ENCODE data around the gene SRSF8.
"Not testable (repeated sequence)": the region's sequence is repeated elsewhere in the genome, so short reads cannot be mapped to it uniquely, and the experiment has no call there.

SRSF8 gene, protein sequence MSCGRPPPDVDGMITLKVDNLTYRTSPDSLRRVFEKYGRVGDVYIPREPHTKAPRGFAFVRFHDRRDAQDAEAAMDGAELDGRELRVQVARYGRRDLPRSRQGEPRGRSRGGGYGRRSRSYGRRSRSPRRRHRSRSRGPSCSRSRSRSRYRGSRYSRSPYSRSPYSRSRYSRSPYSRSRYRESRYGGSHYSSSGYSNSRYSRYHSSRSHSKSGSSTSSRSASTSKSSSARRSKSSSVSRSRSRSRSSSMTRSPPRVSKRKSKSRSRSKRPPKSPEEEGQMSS

DNA sequence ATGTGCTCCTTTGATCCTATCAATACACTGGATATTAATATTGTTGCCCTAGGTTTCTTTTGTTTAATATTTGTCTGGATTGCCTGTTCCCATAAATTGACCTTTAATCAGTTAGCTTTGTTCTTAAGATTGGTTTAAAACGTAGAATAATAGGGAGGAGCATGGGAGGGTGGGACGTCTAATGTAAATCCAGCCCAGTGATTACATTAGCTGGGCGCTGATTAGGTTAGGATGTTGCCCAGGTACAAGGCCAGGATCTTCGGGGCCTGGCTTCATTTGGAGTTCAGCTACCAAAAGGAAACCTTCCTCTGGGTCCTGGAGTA is at the start of gene SRSF8:
Gene SRSF8 (plus strand): TSS at position 204 of the 323 bp plus-strand sequence. CDS start 308 bp downstream, outside the sequence.
- no peak for DNase-seq

DNA sequence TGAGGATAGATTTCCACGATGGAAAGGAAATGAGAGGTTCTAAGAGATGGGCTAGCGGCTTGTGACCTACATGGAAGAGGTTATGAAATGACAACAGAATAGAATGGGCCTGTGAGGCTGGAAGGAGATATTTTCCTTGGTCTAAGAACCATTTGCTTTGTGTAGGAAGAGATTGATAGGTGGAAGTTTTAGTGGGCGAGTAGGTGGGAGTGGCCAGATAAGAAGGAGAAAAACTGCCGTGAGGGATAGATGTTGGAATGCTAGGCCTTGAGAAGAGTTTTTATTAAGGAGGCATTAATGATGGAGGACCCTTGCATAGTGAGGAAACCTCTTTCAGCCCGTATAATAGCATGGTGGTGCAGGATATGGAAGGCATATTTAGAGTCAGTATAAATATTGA is 45.3 kb upstream of the SRSF8 start:
- DNase-seq, result not testable (repeated sequence)

DNA sequence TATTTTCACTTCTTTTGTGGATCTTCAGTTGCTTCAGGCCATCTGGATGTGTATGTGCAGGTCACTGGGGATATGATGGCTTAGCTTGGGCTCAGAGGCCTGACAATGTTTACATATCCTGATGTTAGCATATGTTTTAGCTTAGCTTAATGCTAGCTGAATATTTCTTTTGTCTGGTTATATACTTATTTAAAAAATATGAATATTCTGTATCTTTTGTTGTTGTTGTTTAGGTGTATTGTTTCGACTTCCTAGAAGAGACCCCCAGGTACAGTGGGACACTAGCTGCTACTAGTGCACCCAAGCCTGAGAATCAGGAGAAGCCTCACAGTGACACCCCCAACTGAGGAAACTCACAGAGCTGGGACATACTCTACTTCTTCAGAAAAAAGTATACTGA is 41.8 kb upstream of the SRSF8 start, which contains the start of gene KDM4E:
Gene KDM4E (plus strand): TSS at position 301 of the 400 bp plus-strand sequence. CDS start 300 bp downstream, outside the sequence.
- no peak for DNase-seq

DNA sequence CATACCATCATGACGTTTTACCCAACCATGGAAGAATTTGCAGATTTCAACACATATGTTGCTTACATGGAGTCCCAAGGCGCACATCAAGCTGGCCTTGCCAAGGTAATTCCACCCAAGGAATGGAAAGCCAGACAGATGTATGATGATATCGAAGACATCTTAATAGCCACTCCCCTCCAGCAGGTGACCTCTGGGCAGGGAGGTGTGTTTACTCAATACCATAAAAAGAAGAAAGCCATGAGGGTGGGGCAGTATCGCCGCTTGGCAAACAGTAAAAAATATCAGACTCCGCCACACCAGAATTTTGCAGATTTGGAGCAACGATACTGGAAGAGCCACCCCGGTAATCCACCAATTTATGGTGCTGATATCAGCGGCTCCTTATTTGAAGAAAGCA is 41.1 kb upstream of the SRSF8 start:
- not testable (repeated sequence) for DNase-seq

DNA sequence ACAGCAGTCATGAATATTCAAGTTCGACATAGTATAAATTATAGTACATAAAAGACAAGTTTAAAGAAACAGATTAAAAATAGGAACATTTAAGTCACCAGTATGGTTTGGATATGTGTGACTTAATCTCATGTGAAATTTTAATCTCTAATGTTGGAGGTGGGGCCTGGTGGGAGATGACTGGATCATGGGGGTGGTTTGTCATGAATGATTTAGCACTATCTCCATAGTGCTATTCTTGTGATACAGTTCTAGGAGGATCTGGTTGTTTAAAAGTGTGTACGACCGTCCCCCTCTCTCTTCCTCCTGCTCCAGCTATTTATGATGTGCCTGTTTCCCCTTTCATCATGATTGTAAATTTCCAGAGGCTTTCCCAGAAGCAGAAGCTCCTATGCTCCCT is 38.4 kb upstream of the SRSF8 start:
- DNase-seq, result no peak

DNA sequence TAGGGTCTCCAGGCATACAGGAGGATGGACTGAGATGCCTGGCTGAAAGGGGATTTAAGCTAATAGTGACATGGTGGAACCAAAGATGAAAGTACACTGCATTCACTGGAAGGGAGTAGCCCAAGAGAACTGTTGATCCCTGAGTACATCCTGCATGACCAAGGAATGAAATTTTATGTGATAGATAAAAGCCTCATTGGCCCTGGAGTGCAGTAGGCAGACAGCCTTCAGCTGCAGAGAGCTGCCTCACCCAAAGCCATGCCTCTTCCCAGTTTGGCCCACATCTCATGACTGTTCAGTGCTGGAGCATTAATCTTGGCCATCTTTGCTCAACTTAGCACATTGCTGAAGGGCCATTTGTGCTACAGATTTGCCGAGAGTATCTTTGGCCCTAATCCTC is 33.7 kb upstream of the SRSF8 start:
- no peak for DNase-seq

DNA sequence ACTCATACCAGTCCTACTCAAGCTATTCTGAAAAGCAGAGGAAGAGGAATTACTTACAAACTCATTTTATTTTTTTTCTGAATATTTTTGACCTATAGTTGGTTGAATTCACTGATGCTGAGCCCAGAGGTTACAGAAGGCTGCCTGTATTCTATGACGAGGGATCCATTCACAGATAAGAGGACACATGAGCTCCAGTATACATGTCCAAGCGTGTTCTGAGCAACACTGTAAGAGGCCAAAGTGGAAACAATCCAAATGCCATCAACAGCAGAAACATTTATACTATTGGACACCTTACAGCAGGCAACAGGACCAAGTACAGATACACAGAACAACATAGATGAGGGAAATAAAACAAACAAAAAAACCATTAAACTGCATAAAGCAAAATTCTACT is 31.4 kb upstream of the SRSF8 start:
- DNase-seq, result no peak

DNA sequence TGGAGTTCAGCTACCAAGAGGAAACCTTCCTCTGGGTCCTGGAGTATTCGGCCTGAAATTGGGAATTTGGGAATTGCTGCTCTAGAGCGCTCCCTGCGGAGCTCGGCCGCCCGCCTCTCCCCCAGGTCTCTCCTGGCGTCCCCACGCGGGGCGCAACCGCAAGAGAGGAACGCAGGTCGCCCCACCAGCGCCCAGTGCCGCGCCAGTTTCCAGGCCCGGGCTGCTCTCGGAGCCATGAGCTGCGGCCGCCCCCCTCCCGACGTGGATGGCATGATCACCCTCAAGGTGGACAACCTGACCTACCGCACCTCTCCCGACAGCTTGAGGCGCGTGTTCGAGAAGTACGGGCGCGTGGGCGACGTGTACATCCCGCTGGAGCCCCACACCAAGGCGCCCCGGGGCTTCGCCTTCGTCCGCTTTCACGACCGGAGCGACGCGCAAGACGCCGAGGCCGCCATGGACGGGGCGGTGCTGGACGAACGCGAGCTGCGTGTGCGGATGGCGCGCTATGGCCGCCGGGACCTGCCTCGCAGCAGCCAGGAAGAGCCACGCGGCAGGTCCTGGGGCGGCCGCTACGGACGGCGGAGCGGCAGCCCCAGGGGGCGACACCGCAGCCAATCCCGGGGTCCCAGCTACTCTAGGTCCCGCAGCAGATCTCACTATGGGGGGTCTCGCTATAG is 29.2 kb upstream of the SRSF8 start:
- not testable (repeated sequence) for DNase-seq

DNA sequence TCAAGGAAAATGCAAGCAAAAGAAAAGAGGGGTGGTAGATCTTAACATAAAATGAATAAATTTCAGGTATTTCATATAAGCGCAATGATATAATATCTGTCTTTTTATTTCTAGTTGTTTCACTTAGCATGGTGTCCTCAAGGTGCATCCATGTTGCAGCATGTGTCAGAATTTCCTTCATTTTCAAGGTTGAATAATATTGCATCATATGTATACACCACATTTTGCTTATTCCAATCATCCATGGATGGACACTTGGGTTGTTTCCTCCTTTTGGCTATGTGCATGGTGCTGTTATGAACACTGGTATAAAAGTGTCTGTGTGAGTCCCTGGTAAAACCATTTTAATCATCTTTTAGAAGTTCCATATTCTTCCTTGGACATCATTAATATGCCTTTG is 24.5 kb upstream of the SRSF8 start:
- DNase-seq, result no peak

DNA sequence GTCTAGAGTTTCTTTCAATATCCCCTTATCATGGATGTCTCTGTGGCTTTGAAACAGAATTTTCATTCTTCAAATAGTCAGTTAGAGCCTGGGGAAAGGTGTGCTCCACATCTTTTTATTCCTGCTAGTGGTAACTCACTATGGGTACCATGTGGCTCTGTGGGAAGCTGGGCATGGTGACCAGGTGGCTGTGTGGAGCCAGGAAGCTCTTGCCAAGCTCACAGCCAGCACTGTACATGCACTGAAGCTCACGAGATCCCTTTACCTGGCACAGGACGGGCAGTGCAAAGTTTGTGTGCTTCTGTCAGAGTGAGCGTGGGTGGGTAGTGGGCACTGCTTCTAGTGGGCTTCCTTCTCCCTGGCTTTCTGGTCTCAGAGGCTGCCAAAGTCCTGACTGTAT is 23.8 kb upstream of the SRSF8 start:
- no peak for DNase-seq

DNA sequence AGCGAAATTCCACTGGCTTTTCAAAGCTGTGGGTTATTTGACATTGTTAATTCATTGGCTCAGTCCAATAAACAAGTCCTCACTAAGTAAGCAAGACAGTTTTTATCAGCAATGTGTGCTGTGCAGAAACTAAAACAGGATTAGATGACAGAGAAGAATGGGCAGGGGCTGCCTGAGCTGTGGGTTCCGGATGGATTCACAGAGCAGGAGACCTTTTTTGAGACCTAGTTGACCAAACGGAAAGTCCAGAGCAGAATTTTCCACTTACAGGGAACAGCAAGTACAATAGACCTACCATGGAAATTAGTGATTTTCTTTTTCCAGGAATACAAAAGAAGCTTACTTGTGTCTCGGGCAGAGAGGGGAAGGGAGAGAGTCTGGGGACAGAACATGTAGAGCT is 22.7 kb upstream of the SRSF8 start:
- no peak for DNase-seq

DNA sequence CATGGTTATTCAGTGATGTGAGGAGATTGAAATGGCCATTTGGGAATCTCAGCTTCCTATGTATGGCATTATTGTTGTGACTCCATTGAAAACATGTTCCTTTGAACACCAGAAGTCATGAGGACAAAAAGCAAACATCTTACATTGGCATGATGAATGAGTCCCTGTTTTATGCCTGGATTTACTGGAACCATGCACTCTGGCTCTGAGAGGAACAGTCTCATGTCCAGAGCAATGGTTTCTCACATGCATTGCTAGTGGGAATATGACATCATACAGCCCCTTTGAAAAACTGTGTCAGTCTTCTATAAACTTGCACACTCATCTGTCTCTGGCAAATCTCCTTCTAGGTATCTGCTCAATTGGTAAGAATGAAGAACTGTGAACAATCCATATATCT is 20.9 kb upstream of the SRSF8 start:
- no peak for DNase-seq

DNA sequence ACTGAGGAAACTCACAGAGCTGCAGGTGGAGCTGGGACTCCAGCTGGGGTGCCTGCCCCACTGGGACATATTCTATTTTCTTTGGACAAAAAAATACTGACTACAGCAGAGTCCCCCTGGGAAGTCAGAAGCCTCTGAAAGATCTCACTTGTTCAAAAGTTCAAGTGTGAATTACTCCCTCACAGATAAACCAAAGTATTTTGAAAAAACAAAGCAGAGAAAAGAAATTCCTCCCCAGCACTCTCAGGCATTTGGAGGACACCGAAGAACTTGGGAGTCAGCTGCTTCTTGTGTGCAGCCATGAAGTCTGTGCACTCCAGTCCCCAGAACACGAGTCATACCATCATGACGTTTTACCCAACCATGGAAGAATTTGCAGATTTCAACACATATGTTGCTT is 17.6 kb upstream of the SRSF8 start, which contains the start of gene KDM4F:
Gene KDM4F (plus strand): TSS at position 301 of the 400 bp plus-strand sequence.
- not testable (repeated sequence) for DNase-seq

DNA sequence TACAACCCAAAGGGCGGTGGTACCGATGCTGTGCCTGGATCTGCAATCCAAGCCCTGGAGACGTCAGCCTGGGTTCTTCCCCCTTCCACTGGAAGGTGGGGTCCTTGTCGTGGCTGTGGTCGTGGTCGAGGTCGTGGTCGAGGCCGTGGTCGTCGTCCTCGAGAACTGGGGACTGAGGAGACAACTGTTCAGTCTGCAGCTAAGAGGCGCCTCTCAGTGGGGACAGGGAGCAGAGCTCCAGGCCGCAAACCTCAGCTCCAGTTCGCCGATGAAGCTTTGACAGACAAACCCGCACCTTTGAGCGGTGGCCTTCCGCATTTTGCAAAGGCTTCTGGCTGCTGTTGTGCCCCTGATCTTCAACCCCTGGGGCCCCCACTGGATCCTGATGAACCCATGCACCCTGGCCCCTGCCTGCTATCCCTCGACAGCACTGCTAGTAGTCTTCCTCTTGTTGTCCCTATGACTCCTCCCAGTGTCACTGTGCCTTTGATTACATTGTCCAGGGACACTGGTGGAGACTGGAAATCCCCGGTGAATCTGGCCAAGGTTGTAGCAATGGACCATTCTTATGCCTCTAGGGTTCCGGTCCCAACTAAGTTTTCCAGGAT is 16.0 kb upstream of the SRSF8 start:
- DNase-seq, result no peak

DNA sequence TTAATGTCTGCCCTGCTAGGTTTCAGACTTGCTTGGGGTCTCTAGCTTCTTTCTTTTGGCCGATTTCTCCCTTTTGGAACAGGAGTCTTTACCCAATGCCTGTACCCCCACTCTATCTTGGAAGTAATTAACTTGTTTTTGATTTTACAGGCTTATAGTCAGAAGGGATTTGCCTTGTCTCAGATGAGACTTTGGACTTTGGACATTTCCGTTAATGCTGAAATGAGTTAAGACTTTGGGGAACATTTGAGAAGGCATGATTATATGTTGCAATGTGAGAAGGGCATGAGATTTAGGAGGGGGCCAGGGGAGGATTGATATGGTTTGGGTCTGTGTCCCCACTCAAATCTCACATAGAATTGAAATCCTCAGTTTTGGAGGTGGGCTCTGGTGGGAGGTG is 12.4 kb upstream of the SRSF8 start:
- DNase-seq, result no peak

DNA sequence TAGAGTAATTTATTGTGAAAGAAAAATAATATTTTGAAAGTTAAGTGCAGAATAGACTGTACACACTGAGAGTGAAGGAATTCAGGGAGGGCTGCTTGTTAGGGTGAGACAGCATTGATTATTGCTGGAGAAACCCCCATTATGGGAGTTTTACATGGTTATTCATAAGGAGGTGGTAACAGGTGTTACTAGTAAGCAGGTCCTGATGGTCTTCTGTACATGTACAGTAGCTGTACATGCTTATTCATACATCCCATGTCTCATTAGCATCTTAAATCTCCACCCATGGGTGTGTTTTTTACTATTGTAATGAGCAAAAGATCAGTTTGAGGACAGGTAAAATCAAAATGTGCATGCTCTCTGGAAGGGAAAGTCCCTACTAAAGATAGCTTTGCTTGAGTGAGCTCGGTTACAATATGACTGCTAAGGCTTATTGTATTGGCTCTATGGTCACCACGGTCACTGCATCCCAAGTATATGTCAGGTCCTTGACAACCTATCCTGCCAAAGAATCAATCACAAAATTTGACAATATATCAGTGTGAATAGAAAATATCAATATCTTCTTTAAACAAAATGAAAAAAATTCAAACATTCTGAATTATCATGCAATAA is 11.3 kb upstream of the SRSF8 start:
- DNase-seq, result no peak

DNA sequence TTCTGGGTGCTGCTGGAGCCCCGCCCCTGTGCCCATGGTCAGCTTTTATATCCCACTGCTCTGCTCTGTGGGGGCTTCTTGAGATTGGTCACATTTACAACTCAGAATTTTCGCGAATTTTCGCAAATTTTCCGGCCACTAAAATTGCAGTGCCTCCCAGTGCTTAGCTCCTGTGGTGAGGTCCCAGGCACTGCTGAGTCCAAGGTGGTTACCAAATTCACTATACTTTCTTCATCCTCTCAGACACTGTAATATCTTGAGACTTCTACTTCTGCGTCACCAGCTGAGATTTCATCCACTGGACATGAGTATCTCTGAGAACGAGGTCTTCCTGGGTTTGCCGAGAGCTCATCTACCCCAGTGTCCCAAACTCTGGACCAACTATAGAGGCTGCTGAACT is 8.8 kb upstream of the SRSF8 start:
- no peak for DNase-seq

DNA sequence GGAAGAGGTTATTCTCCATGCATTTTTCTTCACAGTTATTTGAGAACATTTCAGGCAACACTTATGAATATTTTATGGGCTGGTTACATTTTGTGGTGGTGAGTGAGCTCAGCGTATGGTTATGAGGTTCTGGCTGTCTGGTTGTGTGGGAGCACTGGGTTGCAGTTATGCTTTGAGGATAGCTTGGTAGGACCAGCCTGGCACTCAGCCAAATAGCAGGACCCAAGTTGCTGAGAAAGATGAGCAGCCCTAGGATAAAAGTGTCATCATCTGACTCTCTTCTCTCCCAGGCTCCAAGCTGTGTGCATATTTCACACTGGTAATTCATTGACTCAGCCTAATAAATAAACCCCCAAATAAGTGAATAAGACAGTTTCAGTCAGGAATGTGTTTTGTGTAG is 8.1 kb upstream of the SRSF8 start:
- DNase-seq, result no peak

DNA sequence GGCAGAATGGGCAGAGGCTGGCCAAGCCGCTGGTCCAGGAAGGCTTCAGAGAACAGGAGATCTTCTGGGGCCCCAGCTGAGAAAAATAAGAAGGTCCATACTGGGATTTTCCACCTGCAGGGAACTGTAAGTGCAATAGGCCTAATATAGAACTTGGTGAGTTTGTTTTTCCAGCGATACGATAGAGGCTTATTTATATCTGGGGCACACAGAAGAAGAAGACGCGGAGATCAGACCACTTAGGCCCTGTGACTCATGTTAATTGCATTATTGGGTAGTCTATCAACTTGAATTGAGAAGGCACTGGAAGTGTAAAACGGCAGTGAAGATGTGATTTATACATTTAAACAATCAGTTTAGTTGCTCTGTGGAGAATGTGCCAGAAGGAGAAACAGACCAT is 7.7 kb upstream of the SRSF8 start:
- DNase-seq, result no peak

DNA sequence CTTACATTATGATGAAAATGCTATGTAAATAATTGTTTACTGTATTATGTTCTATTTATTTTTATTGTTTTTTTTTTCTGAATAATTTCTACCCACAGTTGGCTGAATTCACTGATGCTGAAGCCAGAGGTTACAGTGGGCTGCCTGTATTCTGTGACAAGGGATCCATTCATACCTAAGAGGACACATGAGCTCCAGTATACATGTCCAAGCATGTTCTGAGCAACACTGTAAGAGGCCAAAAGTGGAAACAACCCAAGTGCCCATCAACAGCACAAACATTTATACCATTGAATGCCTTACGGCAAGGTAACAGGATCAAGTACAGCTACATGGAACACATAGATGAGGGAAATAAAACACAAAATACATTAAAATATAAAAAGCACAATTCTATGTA is 1.4 kb upstream of the SRSF8 start:
- no peak for DNase-seq

DNA sequence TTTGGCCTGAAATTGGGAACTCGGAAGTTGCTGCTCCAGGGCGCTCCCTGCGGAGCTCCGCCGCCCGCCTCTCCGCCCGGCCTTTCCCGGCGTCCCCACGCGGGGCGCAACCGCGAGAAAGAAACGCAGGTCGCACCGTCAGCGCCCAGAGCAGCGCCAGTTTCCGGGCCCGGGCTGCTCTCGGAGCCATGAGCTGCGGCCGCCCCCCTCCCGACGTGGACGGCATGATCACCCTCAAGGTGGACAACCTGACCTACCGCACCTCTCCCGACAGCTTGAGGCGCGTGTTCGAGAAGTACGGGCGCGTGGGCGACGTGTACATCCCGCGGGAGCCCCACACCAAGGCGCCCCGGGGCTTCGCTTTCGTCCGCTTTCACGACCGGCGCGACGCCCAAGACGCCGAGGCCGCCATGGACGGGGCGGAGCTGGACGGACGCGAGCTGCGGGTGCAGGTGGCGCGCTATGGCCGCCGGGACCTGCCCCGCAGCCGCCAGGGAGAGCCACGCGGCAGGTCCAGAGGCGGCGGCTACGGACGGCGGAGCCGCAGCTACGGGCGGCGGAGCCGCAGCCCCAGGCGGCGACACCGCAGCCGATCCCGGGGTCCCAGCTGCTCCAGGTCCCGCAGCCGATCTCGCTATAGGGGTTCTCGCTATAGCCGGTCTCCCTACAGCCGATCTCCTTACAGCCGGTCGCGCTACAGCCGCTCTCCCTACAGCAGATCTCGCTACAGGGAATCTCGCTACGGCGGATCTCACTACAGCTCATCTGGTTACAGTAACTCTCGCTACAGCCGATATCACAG is 521 bp downstream of the SRSF8 start:
- peak; percentile 90 for DNase-seq

DNA sequence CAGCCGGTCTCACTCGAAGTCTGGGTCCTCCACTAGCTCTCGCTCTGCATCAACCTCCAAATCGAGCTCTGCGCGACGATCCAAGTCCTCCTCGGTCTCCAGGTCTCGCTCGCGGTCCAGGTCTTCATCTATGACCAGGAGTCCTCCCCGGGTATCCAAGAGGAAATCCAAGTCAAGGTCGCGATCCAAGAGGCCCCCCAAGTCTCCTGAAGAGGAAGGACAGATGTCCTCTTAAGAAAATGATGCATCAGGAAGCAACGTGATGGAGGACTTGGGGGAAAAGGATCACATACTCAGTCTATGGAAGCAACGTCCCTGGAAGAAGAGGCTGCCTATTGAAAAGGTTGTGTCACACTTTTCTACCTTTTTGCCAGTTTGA is 1.1 kb downstream of the SRSF8 start:
- DNase-seq, result no peak

DNA sequence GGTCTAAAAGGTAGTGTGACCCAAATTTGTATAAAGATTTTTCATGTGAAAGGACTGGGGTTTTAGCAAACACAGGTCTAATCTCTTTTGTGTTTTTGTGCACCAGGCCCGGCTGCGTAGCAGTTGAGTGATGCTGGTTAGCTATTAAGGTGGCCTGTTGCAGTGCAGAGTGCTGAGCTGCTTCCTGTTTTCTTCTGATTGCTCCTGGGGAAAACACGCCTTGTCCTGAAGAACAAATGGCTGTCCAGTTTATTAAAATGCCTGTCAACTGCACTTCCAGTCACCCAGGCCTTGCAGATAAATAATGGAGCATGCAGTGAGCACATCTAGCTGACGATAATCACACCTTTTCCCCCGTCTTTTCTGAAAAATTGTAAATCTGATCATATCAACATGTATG is 1.8 kb downstream of the SRSF8 start:
- DNase-seq, result peak; percentile 87

Measured in femur (tissue), 1 donor.